ENCODE results near the gene SCEL. TPM values are rescaled to one million over a fixed set of nuclear protein-coding genes. Genes with fewer than 3 reads are reported as not detected.

The SCEL gene
- total RNA-seq, 1 experiment from 2014 or later, result 0.07 TPM

DNA sequence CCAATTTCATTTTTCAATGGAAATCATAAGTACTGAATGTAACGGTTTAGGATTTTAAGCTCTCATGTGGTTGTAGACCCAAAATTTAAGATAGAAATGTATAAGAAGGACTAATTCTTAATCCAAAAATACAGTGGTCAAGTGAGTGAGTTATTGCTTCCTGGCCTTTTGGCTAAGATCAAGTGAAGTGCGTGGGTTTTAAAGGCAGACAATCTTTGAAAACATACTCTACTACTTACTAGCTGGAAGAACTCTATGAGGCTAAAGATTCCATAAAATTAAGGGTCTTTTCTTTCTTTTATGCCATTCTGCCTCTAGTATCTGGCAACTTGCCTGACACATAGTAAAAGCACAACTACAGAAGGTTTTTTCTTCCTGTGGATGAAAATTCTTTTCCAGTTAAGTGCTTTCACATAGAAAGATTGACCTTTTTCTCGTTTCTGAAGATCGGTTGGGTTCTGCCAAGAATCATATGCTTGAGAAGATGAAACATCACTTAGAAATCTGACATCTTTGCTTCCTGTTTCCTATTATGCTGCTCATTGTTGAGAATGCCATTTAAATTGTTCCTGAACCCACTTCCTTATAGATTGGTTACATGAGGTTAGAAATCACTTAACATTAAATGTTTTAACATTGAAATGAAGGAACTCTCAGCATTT is 26.4 kb upstream of the SCEL start:
- Histone ChIP-seq H3K9me2 (ENCODE audit: insufficient read depth) (no peaks in the 10 kb centered on the region), H4K20me1 (ENCODE audit: insufficient read depth) (no peaks in the 10 kb centered on the region), H3K79me2 (ENCODE audit: insufficient read depth, low read length) (no peaks in the 10 kb centered on the region), H3K4me1 (ENCODE audit: control insufficient read depth in 1 of 2, insufficient read depth in 2 of 2, low read length in 2 of 2) (peaks cover 15% of the 10 kb centered on the region in 2 experiments; a peak in 3 of 4 replicates), H3K9me3 (ENCODE audit: control insufficient read depth in 1 of 2, insufficient read depth in 1 of 2, low read depth in 1 of 2, low read length in 2 of 2) (no peaks in the 10 kb centered on the region), H2AFZ (ENCODE audit: low read depth, low read length, poor library complexity, severe bottlenecking) (no peak overlapping the region), H3K4me3 (replicated peaks in 1 of 2; ENCODE audit: low read depth in 1 of 2, low read length in 2 of 2) (no peak overlapping the region), H3K36me3 (ENCODE audit: control insufficient read depth in 1 of 2, insufficient read depth in 2 of 2, low read length in 2 of 2) (no peaks in the 10 kb centered on the region), H3K27me3 (ENCODE audit: insufficient read depth, low read length) (peaks cover 16% of the 10 kb centered on the region), H3K9ac (ENCODE audit: low read length) (no peak overlapping the region), H3K27ac (ENCODE audit: low read depth, low read length) (no peak overlapping the region), H3K4me2 (ENCODE audit: low read length) (no peak overlapping the region)
- BruUV-seq (replicated peaks), result no TSS peak
- DNase-seq (ENCODE audit: low read depth, low spot score) (no peak), ATAC-seq (no peak)
- ChIA-PET CTCF (interaction anchor here (0.8 kb wide), 1 partner anchor 30 kb away, joined by 3 read pairs; no protein-coding TSS in a partner anchor), POLR2A (no interaction called here), RAD21 (ENCODE audit: low non-redundant PET in 1 of 2, low total read pairs in 2 of 2, uncharacterized antibody in 2 of 2, unreplicated experiment in 2 of 2) (no interaction called here)
- TF ChIP-seq POLR2AphosphoS5 (IDR thresholded peaks at IDR 0.05; ENCODE audit: low read depth, low read length), result no peak
- no peak for TF ChIP-seq REST (IDR thresholded peaks at IDR 0.05; ENCODE audit: low read depth)
- no peak for TF ChIP-seq EGR1 (IDR thresholded peaks at IDR 0.05; ENCODE audit: low read depth)
- intact Hi-C loops (cut with micrococcal nuclease), result no loop called here

GRCh38 chr13:77510156-77510555 is 25.4 kb upstream of the SCEL start:
- Histone ChIP-seq H3K79me2 (ENCODE audit: insufficient read depth, low read length) (no peaks in the 10 kb centered on the region), H3K9me3 (ENCODE audit: control insufficient read depth in 1 of 2, insufficient read depth in 1 of 2, low read depth in 1 of 2, low read length in 2 of 2) (no peaks in the 10 kb centered on the region), H3K27me3 (ENCODE audit: insufficient read depth, low read length) (peaks cover 16% of the 10 kb centered on the region), H3K4me3 (replicated peaks in 1 of 2; ENCODE audit: low read depth in 1 of 2, low read length in 2 of 2) (no peak overlapping the region), H3K9ac (ENCODE audit: low read length) (no peak overlapping the region), H3K27ac (ENCODE audit: low read depth, low read length) (no peak overlapping the region), H2AFZ (ENCODE audit: low read depth, low read length, poor library complexity, severe bottlenecking) (no peak overlapping the region), H4K20me1 (ENCODE audit: insufficient read depth) (no peaks in the 10 kb centered on the region), H3K36me3 (ENCODE audit: control insufficient read depth in 1 of 2, insufficient read depth in 2 of 2, low read length in 2 of 2) (no peaks in the 10 kb centered on the region), H3K4me2 (ENCODE audit: low read length) (no peak overlapping the region), H3K4me1 (ENCODE audit: control insufficient read depth in 1 of 2, insufficient read depth in 2 of 2, low read length in 2 of 2) (peaks cover 15% of the 10 kb centered on the region in 2 experiments; a peak in 3 of 4 replicates), H3K9me2 (ENCODE audit: insufficient read depth) (no peaks in the 10 kb centered on the region)
- ChIA-PET POLR2A (no interaction called here), RAD21 (ENCODE audit: low non-redundant PET in 1 of 2, low total read pairs in 2 of 2, uncharacterized antibody in 2 of 2, unreplicated experiment in 2 of 2) (no interaction called here), CTCF (no interaction called here)
- DNase-seq (ENCODE audit: low read depth, low spot score) (no peak), ATAC-seq (no peak)
- BruUV-seq (replicated peaks), result no TSS peak
- intact Hi-C loops (cut with micrococcal nuclease), result no loop called here
- TF ChIP-seq FOSL1 (IDR thresholded peaks at IDR 0.05; ENCODE audit: low read depth) (no peak), POLR2A (IDR thresholded peaks at IDR 0.05; ENCODE audit: borderline replicate concordance, extremely low read depth, insufficient read depth, insufficient read length) (no peak), CEBPB (IDR thresholded peaks at IDR 0.05; ENCODE audit: low read depth) (no peak), EZH2phosphoT487 (IDR thresholded peaks at IDR 0.05; ENCODE audit: borderline replicate concordance) (no peak), EGR1 (IDR thresholded peaks at IDR 0.05; ENCODE audit: low read depth) (no peak), RAD21 (IDR thresholded peaks at IDR 0.05; ENCODE audit: low read depth) (no peak)
- TF ChIP-seq, protein P1, sequence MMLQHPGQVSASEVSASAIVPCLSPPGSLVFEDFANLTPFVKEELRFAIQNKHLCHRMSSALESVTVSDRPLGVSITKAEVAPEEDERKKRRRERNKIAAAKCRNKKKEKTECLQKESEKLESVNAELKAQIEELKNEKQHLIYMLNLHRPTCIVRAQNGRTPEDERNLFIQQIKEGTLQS (IDR thresholded peaks at IDR 0.05), result no peak
